Colon (tissue), 2 donors: Measurements from ENCODE around the gene MTFMT.
"Not testable (repeated sequence)": the region's sequence is repeated elsewhere in the genome, so short reads cannot be mapped to it uniquely, and the experiment has no call there.

Experiments used
- FAIRE-seq: peaks from 2 replicates; lab custom pipeline; 2012; peaks lifted over from hg19 to GRCh38; lab: Jason Lieb, UNC
- donor health status: control.
- donor health status: control.

MTFMT gene

GRCh38 chr15:65038836-65039235 lies 9.4 kb upstream of the MTFMT start:
- no peak for FAIRE-seq

GRCh38 chr15:65038428-65038827 lies 9.0 kb upstream of the MTFMT start:
- FAIRE-seq: no peak

GRCh38 chr15:65037309-65037708 lies 7.9 kb upstream of the MTFMT start:
- FAIRE-seq: no peak

GRCh38 chr15:65034719-65035118 lies 5.3 kb upstream of the MTFMT start:
- FAIRE-seq: no peak

GRCh38 chr15:65033659-65034269 lies 4.3 kb upstream of the MTFMT start:
- no peak for FAIRE-seq

GRCh38 chr15:65032801-65033537 lies 3.5 kb upstream of the MTFMT start:
- FAIRE-seq: no peak

- FAIRE-seq: no peak
These were observed 333 bp upstream of the MTFMT start for GRCh38 chr15:65029736-65030208.

GRCh38 chr15:65028338-65028737 lies 1.1 kb downstream of the MTFMT start:
- no peak for FAIRE-seq

- no peak for FAIRE-seq
These were observed 1.8 kb downstream of the MTFMT start for GRCh38 chr15:65027593-65027992.

- FAIRE-seq: no peak
These were observed 2.7 kb downstream of the MTFMT start for GRCh38 chr15:65026756-65027155.

- no peak for FAIRE-seq
These were observed 8.0 kb downstream of the MTFMT start for GRCh38 chr15:65021488-65021887.

GRCh38 chr15:65020419-65020818 lies 9.0 kb downstream of the MTFMT start:
- no peak for FAIRE-seq

GRCh38 chr15:65011198-65011597 lies 18.2 kb downstream of the MTFMT start:
- FAIRE-seq: not testable (repeated sequence)

GRCh38 chr15:65008983-65009382 lies 20.5 kb downstream of the MTFMT start:
- FAIRE-seq: no peak

GRCh38 chr15:65006876-65007275 lies 22.6 kb downstream of the MTFMT start:
- FAIRE-seq: no peak

GRCh38 chr15:65004993-65005392 lies 24.4 kb downstream of the MTFMT start:
- no peak for FAIRE-seq

GRCh38 chr15:64997745-64998375 lies 31.6 kb downstream of the MTFMT start:
- no peak for FAIRE-seq

- no peak for FAIRE-seq
These were observed 32.4 kb downstream of the MTFMT start for GRCh38 chr15:64997066-64997465.

- no peak for FAIRE-seq
These were observed 36.1 kb downstream of the MTFMT start for GRCh38 chr15:64993290-64993689.

- peak; percentile 62 for FAIRE-seq
These were observed 37.8 kb downstream of the MTFMT start for GRCh38 chr15:64991536-64992135.

- no peak for FAIRE-seq
These were observed 39.3 kb downstream of the MTFMT start for GRCh38 chr15:64990168-64990470.

- FAIRE-seq: no peak
These were observed 39.8 kb downstream of the MTFMT start, which contains the start of gene SPG21 for GRCh38 chr15:64989416-64990167. Gene SPG21 (minus strand): TSS chr15:64989914. CDS start chr15:64983569, 6,345 bp downstream.
